HEK293 (cell line): ENCODE results near the gene FUBP3.

ENCODE experiments used
- CTCF ChIA-PET: fragments of 350-600 bp; formaldehyde crosslinking; extraction: SDS; loops from one replicate; lab custom pipeline; 2021; ENCODE audit warnings: antibody characterized with exemption; lab: Yijun Ruan, JAX
- POLR2A ChIA-PET: fragments of 300-600 bp; formaldehyde crosslinking; extraction: SDS; loops from one replicate; lab custom pipeline; 2020; ENCODE audit warnings: antibody characterized with exemption, inconsistent platforms; lab: Yijun Ruan, JAX
- H3K27ac ChIP-seq: fragments of 200-500 bp; sonication (Bioruptor generic); 2 replicates; pipeline ENCODE4 v1.5.1; 2014; ENCODE audit warnings: low read depth, low read length, control low read depth, inconsistent platforms; ENCODE audit errors: extremely low read depth
- H3K36me3 ChIP-seq, 2 experiments: fragments of 200-500 bp in 1 of 2; sonication (Bioruptor generic) in 1 of 2; 1 replicate in 1 of 2; 2 replicates in 1 of 2; pipeline ENCODE4 v1.5.1; 2014 to 2017; ENCODE audit warnings: inconsistent platforms in 2 of 2, low read length in 2 of 2; ENCODE audit not compliant: control insufficient read depth in 2 of 2, insufficient read depth in 1 of 2
- H3K4me1 ChIP-seq: fragments of 200-500 bp; sonication (Bioruptor generic); 2 replicates; pipeline ENCODE4 v1.5.1; 2014; ENCODE audit warnings: mild to moderate bottlenecking, low read length, inconsistent platforms; ENCODE audit not compliant: control insufficient read depth, insufficient read depth
- H3K4me3 ChIP-seq: 2 replicates; pipeline ENCODE4 v1.5.1; 2011; ENCODE audit warnings: low read depth, mild to moderate bottlenecking, control low read depth, low read length, moderate library complexity
- H3K9me3 ChIP-seq: fragments of 200-500 bp; sonication (Bioruptor generic); 2 replicates; pipeline ENCODE4 v1.5.1; 2014; ENCODE audit warnings: low read depth, low read length, inconsistent platforms; ENCODE audit not compliant: control insufficient read depth, insufficient read depth
- BCL11A ChIP-seq: fragments of 450-650 bp; formaldehyde crosslinking; IDR thresholded peaks from 2 replicates; pipeline ENCODE4 v1.5.1; 2016; ENCODE audit warnings: low read depth, missing biosample characterization, missing genetic modification characterization
- EGR2 ChIP-seq: fragments of 450-650 bp; formaldehyde crosslinking; IDR thresholded peaks from 2 replicates; pipeline ENCODE4 v1.5.1; 2016; ENCODE audit warnings: low read depth, missing biosample characterization, missing genetic modification characterization
- ZBTB1 ChIP-seq: fragments of 450-650 bp; formaldehyde crosslinking; IDR thresholded peaks from 2 replicates; pipeline ENCODE4 v1.5.1; 2016; ENCODE audit warnings: missing biosample characterization, missing genetic modification characterization
- ZBTB48 ChIP-seq: fragments of 450-650 bp; formaldehyde crosslinking; IDR thresholded peaks from 2 replicates; pipeline ENCODE4 v1.5.1; 2016; ENCODE audit warnings: missing biosample characterization, missing genetic modification characterization
- ZNF140 ChIP-seq: fragments of 450-650 bp; formaldehyde crosslinking; IDR thresholded peaks from 2 replicates; pipeline ENCODE4 v1.5.1; 2016; ENCODE audit warnings: missing biosample characterization, missing genetic modification characterization
- ZNF169 ChIP-seq: fragments of 450-650 bp; formaldehyde crosslinking; IDR thresholded peaks from 2 replicates; pipeline ENCODE4 v1.5.1; 2016; ENCODE audit warnings: missing biosample characterization, missing genetic modification characterization
- ZNF266 ChIP-seq: fragments of 450-650 bp; formaldehyde crosslinking; IDR thresholded peaks from 2 replicates; pipeline ENCODE4 v1.5.1; 2016; ENCODE audit warnings: missing biosample characterization, missing genetic modification characterization, low read depth
- ZNF274 ChIP-seq, 2 experiments: fragments of 200-500 bp in 1 of 2; fragments of 450-650 bp in 1 of 2; sonication (Bioruptor generic) in 1 of 2; formaldehyde crosslinking in 1 of 2; IDR thresholded peaks; 2 replicates each; pipeline versions ENCODE4 v1.5.1 to v1.6.1; 2014 to 2016; ENCODE audit warnings: borderline replicate concordance in 1 of 2, inconsistent platforms in 1 of 2, low read length in 1 of 2, missing biosample characterization in 1 of 2, missing genetic modification characterization in 1 of 2
- ZNF341 ChIP-seq: fragments of 450-650 bp; formaldehyde crosslinking; IDR thresholded peaks from 2 replicates; pipeline ENCODE4; 2016; ENCODE audit warnings: low read depth, missing biosample characterization, missing genetic modification characterization
- ZNF350 ChIP-seq: fragments of 450-650 bp; formaldehyde crosslinking; IDR thresholded peaks from 2 replicates; pipeline ENCODE4 v1.5.0; 2017; ENCODE audit warnings: missing biosample characterization, mild to moderate bottlenecking, missing genetic modification characterization
- ZNF449 ChIP-seq: fragments of 450-650 bp; formaldehyde crosslinking; IDR thresholded peaks from 2 replicates; pipeline ENCODE4 v1.5.1; 2017; ENCODE audit warnings: missing biosample characterization, mild to moderate bottlenecking, missing genetic modification characterization, moderate library complexity
- ZNF530 ChIP-seq: fragments of 450-650 bp; formaldehyde crosslinking; IDR thresholded peaks from 2 replicates; pipeline ENCODE4 v1.5.1; 2016; ENCODE audit warnings: low read depth, missing biosample characterization, missing genetic modification characterization
- ZNF560 ChIP-seq: fragments of 450-650 bp; formaldehyde crosslinking; IDR thresholded peaks from 2 replicates; pipeline ENCODE4 v1.5.1; 2017; ENCODE audit warnings: missing biosample characterization, missing genetic modification characterization, borderline replicate concordance
- ZNF624 ChIP-seq: fragments of 450-650 bp; formaldehyde crosslinking; IDR thresholded peaks from 2 replicates; pipeline ENCODE4 v1.5.1; 2017; ENCODE audit warnings: missing biosample characterization, missing genetic modification characterization
- ZNF626 ChIP-seq: fragments of 450-650 bp; sonication (Bioruptor Pico); formaldehyde crosslinking; IDR thresholded peaks from 2 replicates; pipeline ENCODE4 v1.5.1; 2018; ENCODE audit warnings: missing biosample characterization, missing genetic modification characterization, inconsistent platforms
- ZNF707 ChIP-seq: fragments of 450-650 bp; formaldehyde crosslinking; IDR thresholded peaks from 2 replicates; pipeline ENCODE4 v1.5.1; 2016; ENCODE audit warnings: missing biosample characterization, missing genetic modification characterization
- ZNF791 ChIP-seq: fragments of 450-650 bp; formaldehyde crosslinking; IDR thresholded peaks from 2 replicates; pipeline ENCODE4 v1.5.1; 2016; ENCODE audit warnings: missing biosample characterization, missing genetic modification characterization
- ZNF792 ChIP-seq: fragments of 450-650 bp; formaldehyde crosslinking; IDR thresholded peaks from 2 replicates; pipeline ENCODE4 v1.5.1; 2016; ENCODE audit warnings: missing biosample characterization, missing genetic modification characterization

Gene FUBP3

GRCh38 chr9:130635721-130636647 lies 56.6 kb downstream of the FUBP3 start:
- Histone ChIP-seq H3K9me3 (no peaks in the 10 kb centered on the region), H3K36me3 (peaks cover 0 to 70% of the 10 kb centered on the region in 2 experiments; a peak in 2 of 3 replicates), H3K4me3 (no peak overlapping the region), H3K27ac (no peak overlapping the region), H3K4me1 (no peaks in the 10 kb centered on the region)
- no peak for TF ChIP-seq BCL11A (tag by site-specific recombination)
- TF ChIP-seq ZNF792 (tag by site-specific recombination), result no peak
- TF ChIP-seq ZNF791 (tag by site-specific recombination), result no peak
- ChIA-PET POLR2A (interaction anchor here (0.6 kb wide), 1 partner anchor 70 kb away, joined by 3 read pairs; no protein-coding TSS in a partner anchor), CTCF (interaction anchor here (1.0 to 2.4 kb wide), 2 partner anchors 47 to 48 kb away, joined by 3 to 9 read pairs; no protein-coding TSS in a partner anchor)

GRCh38 chr9:130636648-130637020 lies 57.3 kb downstream of the FUBP3 start:
- Histone ChIP-seq H3K4me1 (no peaks in the 10 kb centered on the region), H3K36me3 (peaks cover 0 to 63% of the 10 kb centered on the region in 2 experiments; a peak in 2 of 3 replicates), H3K27ac (no peak overlapping the region), H3K4me3 (no peak overlapping the region), H3K9me3 (no peaks in the 10 kb centered on the region)
- TF ChIP-seq ZNF530 (tag by site-specific recombination), result no peak
- no peak for TF ChIP-seq ZNF341
- TF ChIP-seq ZBTB1 (tag by site-specific recombination), result no peak
- no peak for TF ChIP-seq ZNF560 (tag by site-specific recombination)
- TF ChIP-seq ZNF274 (IDR thresholded peaks at IDR 0.05; ENCODE audit: low read length), result no peak
- TF ChIP-seq ZNF274 (tag by site-specific recombination; IDR thresholded peaks at IDR 0.05; ENCODE audit: borderline replicate concordance), result no peak
- no peak for TF ChIP-seq ZNF169 (tag by site-specific recombination)
- TF ChIP-seq ZNF140 (tag by site-specific recombination), result no peak
- no peak for TF ChIP-seq ZNF707
- TF ChIP-seq ZNF266 (tag by site-specific recombination), result no peak
- no peak for TF ChIP-seq ZNF624 (tag by site-specific recombination)
- TF ChIP-seq EGR2 (tag by site-specific recombination), result no peak
- no peak for TF ChIP-seq ZNF350
- no peak for TF ChIP-seq ZBTB48 (tag by site-specific recombination)
- CTCF ChIA-PET, result interaction anchor here (2.4 kb wide), 1 partner anchor 46 kb away, joined by 9 read pairs; no protein-coding TSS in a partner anchor
- POLR2A ChIA-PET, result interaction anchor here (0.6 kb wide), 1 partner anchor 71 kb away, joined by 3 read pairs; no protein-coding TSS in a partner anchor

- ChIA-PET POLR2A (no interaction called here), CTCF (interaction anchor here (0.7 to 2.4 kb wide), 2 partner anchors 44 to 123 kb away, joined by 3 to 9 read pairs; no protein-coding TSS in a partner anchor)
- no peaks in the 10 kb centered on the region for H3K4me1 ChIP-seq
- no peak overlapping the region for H3K4me3 ChIP-seq
- H3K36me3 ChIP-seq, result peaks cover 0 to 45% of the 10 kb centered on the region in 2 experiments; a peak in 2 of 3 replicates
- H3K27ac ChIP-seq, result no peak overlapping the region
- no peaks in the 10 kb centered on the region for H3K9me3 ChIP-seq
- no peak for TF ChIP-seq ZNF626
- TF ChIP-seq ZNF449 (tag by site-specific recombination), result peak; percentile 85
These were observed 59.1 kb downstream of the FUBP3 start for GRCh38 chr9:130638284-130639123.
